Activated CD8-positive, alpha-beta memory T cell treated with anti-CD3 and anti-CD28 coated beads for 4 hours (primary cell): ENCODE measurements around the gene GRIA3.
"Not testable (repeated sequence)": the region's sequence is repeated elsewhere in the genome, so short reads cannot be mapped to it uniquely, and the experiment has no call there.

ENCODE experiments used
- DNase-seq, 2 donors: peaks; one replicate each; pipeline ENCODE4 v3.0.0-alpha.2; 2020; ENCODE audit warnings: low read depth in 2 of 2

The GRIA3 gene

DNA sequence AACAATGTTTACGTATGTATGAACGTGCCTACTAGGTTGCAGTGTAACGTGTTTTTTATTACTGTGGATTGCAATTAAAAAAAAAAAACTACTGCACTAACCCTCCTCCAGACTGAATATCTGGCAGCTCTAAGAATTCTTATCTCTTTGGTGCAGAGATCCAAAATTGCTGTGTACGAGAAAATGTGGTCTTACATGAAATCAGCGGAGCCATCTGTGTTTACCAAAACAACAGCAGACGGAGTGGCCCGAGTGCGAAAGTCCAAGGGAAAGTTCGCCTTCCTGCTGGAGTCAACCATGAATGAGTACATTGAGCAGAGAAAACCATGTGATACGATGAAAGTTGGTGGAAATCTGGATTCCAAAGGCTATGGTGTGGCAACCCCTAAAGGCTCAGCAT lies 280.6 kb downstream of the GRIA3 start:
- no peak for DNase-seq

DNA sequence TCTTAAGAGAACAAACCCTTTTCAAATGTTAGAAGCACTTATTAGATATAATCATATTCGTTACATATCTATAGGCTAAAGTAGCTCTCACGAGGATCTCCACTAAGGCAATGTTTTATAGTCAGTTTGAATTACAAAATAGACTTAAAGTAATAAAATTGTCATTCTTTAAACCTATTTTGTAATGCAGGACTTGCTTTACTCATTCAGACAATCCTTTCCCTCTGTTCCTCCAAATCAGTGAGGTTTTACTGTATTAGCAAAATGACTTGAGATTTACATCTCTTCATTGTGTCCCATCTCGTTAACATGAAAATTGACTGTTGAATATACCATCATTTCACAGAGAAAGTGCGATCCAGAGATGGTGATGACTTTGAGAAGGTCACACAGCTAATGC lies 284.4 kb downstream of the GRIA3 start:
- DNase-seq: no peak

DNA sequence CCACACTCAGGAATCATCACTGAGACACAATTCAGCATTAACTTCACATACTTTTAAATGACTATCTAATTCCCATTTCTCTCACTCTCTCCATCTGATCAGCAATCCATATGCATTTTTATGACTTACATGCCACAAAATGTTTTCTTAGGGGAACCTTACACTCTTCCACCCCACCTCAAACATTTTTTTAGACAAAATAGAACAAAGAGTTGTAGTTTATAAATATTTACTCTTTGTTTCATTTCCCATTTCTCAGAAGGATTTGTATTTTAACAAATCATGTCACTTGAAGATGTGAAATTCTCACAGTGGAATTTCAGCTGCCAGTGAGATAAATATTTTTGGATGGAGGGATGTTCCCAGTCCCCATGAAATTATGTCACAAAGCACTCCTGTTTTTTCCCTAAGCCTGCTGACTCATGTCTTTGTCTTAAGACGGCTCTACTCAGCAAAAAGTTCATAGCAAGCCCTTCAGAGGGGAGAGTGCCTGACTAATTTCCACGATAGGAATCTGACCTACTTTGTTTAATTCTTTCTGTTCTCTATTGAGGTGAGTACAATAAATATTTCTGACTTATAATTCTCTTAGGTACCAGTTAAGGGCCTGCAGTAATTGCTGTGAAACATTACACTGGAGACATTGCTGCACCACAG lies 291.1 kb downstream of the GRIA3 start:
- DNase-seq: no peak

GRCh38 chrX:123476611-123477219 lies 292.6 kb downstream of the GRIA3 start:
- no peak for DNase-seq

GRCh38 chrX:123477673-123478072 lies 293.6 kb downstream of the GRIA3 start:
- no peak for DNase-seq

- DNase-seq: no peak
These were observed 298.1 kb downstream of the GRIA3 start for GRCh38 chrX:123481913-123482851.

DNA sequence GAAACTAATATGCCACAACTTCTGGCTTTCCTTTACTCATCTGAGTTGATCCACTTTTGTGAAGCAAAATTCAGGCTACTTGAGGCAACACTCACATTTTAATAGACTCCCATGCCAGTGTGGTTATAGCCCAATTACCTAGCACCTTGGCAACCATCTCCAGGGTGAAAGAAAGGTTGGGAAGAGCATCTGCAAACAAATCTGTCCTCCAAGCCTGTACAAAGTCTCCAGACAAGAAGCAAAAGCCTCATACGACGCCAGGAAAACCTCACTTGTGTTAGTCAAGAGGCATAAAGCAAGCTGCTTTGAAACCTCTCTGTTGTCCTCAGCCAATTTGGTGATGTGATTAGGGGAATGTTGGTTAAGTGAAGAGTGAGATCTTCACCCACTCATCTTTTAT lies 302.2 kb downstream of the GRIA3 start:
- no peak for DNase-seq

DNA sequence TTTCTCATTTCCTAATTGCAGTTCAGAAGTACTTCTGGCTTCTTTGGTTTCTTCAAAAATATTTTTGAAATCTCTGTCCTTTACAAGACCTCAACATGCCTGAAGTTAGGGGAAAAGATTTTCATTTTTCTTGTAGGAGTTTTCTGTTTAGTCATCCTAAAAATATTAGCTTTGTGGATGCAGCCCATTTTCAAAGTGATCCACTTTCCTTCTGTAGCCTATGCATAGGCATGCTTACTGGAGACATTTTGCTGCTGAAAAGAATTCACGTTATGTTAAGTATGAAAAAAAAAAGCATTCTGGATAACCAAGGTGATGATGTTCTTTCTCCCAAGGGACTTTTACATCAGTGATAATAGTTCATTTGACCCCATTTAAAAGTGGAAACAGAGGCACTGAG lies 303.2 kb downstream of the GRIA3 start:
- DNase-seq: no peak

DNA sequence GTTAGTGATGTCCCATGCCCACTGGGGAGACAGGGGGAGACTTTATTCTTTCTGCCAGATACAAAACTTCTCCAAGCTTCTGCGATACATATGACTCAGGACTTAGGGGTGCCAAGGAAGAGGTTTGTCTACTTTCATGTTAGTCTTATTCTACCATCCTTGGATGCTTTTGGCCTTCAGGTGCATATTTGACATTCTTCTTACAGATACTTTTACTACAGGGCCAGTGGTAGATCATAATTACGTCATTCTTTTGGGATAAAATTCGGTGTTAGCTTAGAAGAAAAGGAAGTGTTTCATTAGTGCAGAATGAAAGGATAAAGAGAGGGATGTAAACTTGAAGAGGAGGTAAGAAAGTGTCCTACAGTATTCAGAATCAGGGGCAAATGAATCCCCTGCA lies 303.6 kb downstream of the GRIA3 start:
- DNase-seq: no peak

GRCh38 chrX:123489011-123489410 lies 304.9 kb downstream of the GRIA3 start:
- no peak for DNase-seq

DNA sequence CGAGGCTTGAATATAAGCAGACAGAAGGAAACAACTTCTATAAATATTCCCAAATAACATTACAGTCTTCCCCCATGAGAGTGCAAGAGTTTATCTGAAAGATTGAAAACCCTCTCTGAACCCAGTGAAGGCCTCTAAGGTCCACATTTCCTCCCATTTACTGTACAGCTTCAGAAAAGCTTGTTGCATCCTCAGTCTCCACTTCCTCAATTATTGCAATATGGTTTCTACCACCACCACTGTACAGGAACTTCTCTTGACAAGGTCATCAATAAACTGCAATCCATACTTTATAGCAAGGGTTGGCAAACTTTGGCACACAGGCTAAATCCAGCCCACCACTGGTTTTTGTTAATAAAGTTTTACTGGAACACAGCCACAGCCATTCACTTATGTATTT lies 309.8 kb downstream of the GRIA3 start:
- DNase-seq: no peak

- no peak for DNase-seq
These were observed 315.7 kb downstream of the GRIA3 start for GRCh38 chrX:123499787-123500186.

DNA sequence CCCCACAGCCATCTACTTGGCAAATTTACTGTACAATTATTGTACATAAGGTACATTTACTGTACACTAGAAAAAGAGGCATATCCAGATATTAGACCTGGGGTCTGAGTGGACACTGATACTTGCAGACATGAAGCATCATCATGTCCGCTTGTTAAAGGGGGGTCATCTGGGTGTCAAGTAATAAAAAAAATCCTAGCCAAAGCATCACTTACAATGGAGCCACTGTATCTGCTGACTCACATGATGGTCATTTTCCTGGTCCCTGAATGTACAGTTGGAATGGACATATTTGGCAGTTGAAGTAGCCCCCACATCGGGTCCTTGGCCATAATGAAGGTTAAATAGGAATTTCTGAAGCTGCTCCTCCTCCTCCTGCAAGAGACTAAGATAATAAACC lies 320.0 kb downstream of the GRIA3 start:
- DNase-seq: no peak

- no peak for DNase-seq
These were observed 320.7 kb downstream of the GRIA3 start for GRCh38 chrX:123504630-123505270.

- DNase-seq: no peak
These were observed 329.7 kb downstream of the GRIA3 start for GRCh38 chrX:123513585-123514278.

DNA sequence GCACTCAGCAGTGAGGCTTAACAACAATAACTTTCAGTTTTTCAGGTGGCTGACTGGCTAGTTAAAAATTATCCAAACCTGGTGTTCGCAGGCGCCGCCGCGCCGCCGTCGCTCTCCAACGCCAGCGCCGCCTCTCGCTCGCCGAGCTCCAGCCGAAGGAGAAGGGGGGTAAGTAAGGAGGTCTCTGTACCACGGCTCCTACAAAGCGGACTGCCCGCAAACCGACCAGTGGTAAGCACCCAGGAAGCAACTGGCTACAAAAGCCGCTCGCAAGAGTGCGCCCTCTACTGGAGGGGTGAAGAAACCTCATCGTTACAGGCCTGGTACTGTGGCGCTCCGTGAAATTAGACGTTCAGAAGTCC lies 330.2 kb downstream of the GRIA3 start:
- not testable (repeated sequence) for DNase-seq

DNA sequence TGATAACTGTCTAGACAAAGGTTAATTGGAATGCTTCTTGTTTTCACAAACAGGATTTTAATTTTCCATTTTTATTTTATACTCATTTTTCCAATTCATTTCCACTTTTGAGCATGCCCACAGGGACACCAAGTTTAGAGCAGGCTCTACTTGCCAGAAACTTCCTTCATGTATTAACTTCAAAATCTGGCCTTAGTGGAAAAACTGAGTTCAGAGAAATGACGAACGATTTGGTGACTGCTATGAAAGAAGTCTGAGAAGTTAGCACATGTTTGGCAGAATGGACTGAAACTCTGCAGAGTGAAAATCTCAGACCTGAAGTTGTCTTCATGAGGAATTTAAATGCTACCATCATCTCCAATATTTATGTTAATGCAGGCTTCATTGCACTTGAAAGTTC lies 334.7 kb downstream of the GRIA3 start:
- DNase-seq: no peak

DNA sequence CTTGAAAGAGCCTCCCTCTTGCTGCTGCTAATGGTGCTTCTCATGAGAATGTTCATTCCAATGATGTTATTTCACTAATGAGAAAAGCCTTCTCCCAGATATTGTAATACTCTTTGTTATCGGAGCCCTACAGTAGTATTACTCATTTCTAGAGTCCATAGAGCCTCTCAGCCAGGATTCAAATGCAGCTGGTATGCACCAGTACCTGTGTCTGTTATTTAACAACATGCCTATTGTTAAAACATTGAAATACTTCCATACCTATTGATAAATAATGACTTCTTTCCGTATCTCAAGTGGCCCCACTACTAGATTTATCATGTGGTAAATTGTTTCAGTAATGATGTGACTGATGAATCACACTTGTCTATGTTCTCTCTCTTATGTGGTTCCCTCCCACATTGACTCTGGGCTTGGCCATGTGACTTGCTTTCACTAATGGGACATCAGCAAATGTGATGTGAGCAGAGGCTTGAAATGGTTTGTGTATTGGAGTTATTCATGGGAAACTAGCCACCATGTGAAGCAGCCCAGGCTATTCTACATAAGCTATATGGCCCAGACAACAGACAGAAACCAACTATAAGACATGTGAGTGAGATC lies 341.1 kb downstream of the GRIA3 start:
- no peak for DNase-seq

- not testable (repeated sequence) for DNase-seq
These were observed 346.6 kb downstream of the GRIA3 start for GRCh38 chrX:123530726-123531125.
